HepG2 (cell line): Measurements from ENCODE around the gene HTRA2. TPM values are rescaled to one million over a fixed set of nuclear protein-coding genes. Genes with fewer than 3 reads are reported as not detected.

Source experiments
- ATAC-seq: fragments of 200-7000 bp; cut with Tn5 transposase; 3 replicates; pipeline ENCODE4 v1.9.1; 2020; ENCODE audit warnings: mild to moderate bottlenecking, moderate library complexity
- BruUV-seq: library from RNA; stranded (reverse); fragments of 400-500 nt; replicated peaks from 2 replicates; lab custom pipeline; 2021; lab: Mats Ljungman, UMichigan
- CTCF ChIA-PET: fragments of 300-600 bp; formaldehyde crosslinking; extraction: SDS; loops from one replicate; lab custom pipeline; 2021; ENCODE audit warnings: low total read pairs, inconsistent platforms, low intra/inter-chr PET ratio; lab: Yijun Ruan, JAX
- POLR2A ChIA-PET: fragments of 350-600 bp; sonication (Branson Sonifier 250); formaldehyde crosslinking; loops from one replicate; lab custom pipeline; 2020; ENCODE audit warnings: antibody characterized with exemption, inconsistent platforms; lab: Yijun Ruan, JAX
- DNase-seq: peaks from one replicate; pipeline ENCODE4 v3.0.0-alpha.2; 2015; ENCODE audit warnings: low spot score
- FAIRE-seq: peaks from 3 replicates; lab custom pipeline; 2011; peaks lifted over from hg19 to GRCh38; lab: Jason Lieb, UNC
- H2AFZ ChIP-seq: one replicate; pipeline ENCODE4 v1.6.1; 2011; ENCODE audit warnings: low read length, inconsistent platforms
- H3K27ac ChIP-seq: fragments of 300-600 bp; 3 replicates; pipeline ENCODE4 v1.8.0; 2011; ENCODE audit warnings: mixed run types, mild to moderate bottlenecking, mixed read lengths, low read length, inconsistent platforms; ENCODE audit not compliant: insufficient read depth; ENCODE audit errors: extremely low read length
- H3K27me3 ChIP-seq, 2 experiments: fragments of 200-600 bp in 1 of 2; 2 replicates in 1 of 2; 3 replicates in 1 of 2; pipeline versions ENCODE4 v1.6.0 to v1.8.0; 2011; ENCODE audit warnings: low read length in 2 of 2, mild to moderate bottlenecking in 2 of 2, moderate library complexity in 2 of 2, inconsistent platforms in 1 of 2; ENCODE audit not compliant: insufficient read depth in 2 of 2, control insufficient read depth in 1 of 2
- H3K36me3 ChIP-seq, 2 experiments: fragments of 200-600 bp in 1 of 2; replicated peaks in 1 of 2; 2 replicates in 1 of 2; 3 replicates in 1 of 2; pipeline versions ENCODE4 v1.5.1 to v1.8.0; 2011; ENCODE audit warnings: low read length in 2 of 2, inconsistent platforms in 1 of 2; ENCODE audit not compliant: insufficient read depth in 2 of 2, control insufficient read depth in 1 of 2
- H3K4me1 ChIP-seq: 2 replicates; pipeline ENCODE4 v1.5.1; 2012; ENCODE audit warnings: low read length, inconsistent platforms; ENCODE audit not compliant: insufficient read depth
- H3K4me2 ChIP-seq: 2 replicates; pipeline ENCODE4 v1.6.0; 2011; ENCODE audit warnings: low read depth, low read length, inconsistent platforms
- H3K4me3 ChIP-seq, 3 experiments: fragments of 200-600 bp in 1 of 3; sonication (generic), shearing (Covaris generic) in 1 of 3; replicated peaks in 1 of 3; 2 replicates each; pipeline ENCODE4 v1.5.1; 2011 to 2016; ENCODE audit warnings: low read length in 3 of 3, inconsistent platforms in 2 of 3, low read depth in 2 of 3, mild to moderate bottlenecking in 2 of 3, control low read depth in 1 of 3, mixed read lengths in 1 of 3; ENCODE audit not compliant: insufficient read depth in 1 of 3
- H3K79me2 ChIP-seq: one replicate; pipeline ENCODE4 v1.6.1; 2011; ENCODE audit warnings: low read length, inconsistent platforms; ENCODE audit not compliant: insufficient read depth
- H3K9ac ChIP-seq: 2 replicates; pipeline ENCODE4 v1.6.0; 2011; ENCODE audit warnings: mild to moderate bottlenecking, low read depth, low read length, inconsistent platforms; ENCODE audit not compliant: insufficient read depth
- H3K9me3 ChIP-seq: 2 replicates; pipeline ENCODE4 v1.5.1; 2012; ENCODE audit warnings: mild to moderate bottlenecking, low read length
- H4K20me1 ChIP-seq: 2 replicates; pipeline ENCODE4 v1.6.0; 2011; ENCODE audit warnings: inconsistent platforms, mild to moderate bottlenecking, low read length, moderate library complexity; ENCODE audit not compliant: insufficient read depth
- ARID2 ChIP-seq: sonication (generic); formaldehyde crosslinking; IDR thresholded peaks from 2 replicates; pipeline ENCODE4 v1.8.1; 2022; ENCODE audit warnings: mild to moderate bottlenecking, missing genetic modification reagents, borderline replicate concordance
- ATF7-NPFF ChIP-seq: sonication (generic); formaldehyde crosslinking; IDR thresholded peaks from 2 replicates; pipeline ENCODE4 v1.8.1; 2023; ENCODE audit warnings: mild to moderate bottlenecking, low read depth, missing genetic modification reagents, moderate library complexity
- ELF4 ChIP-seq: sonication (generic); formaldehyde crosslinking; IDR thresholded peaks from 2 replicates; pipeline ENCODE4 v1.5.0; 2020; ENCODE audit warnings: missing genetic modification reagents, mild to moderate bottlenecking, moderate library complexity, borderline replicate concordance
- HMG20A ChIP-seq: IDR thresholded peaks from 2 replicates; pipeline ENCODE4 v1.6.1; 2016; ENCODE audit warnings: borderline replicate concordance
- HNRNPUL1 ChIP-seq: fragments of 200-400 bp; formaldehyde crosslinking; IDR thresholded peaks from 2 replicates; pipeline ENCODE4 v1.6.1; 2017; ENCODE audit warnings: low read depth, mild to moderate bottlenecking, low read length, moderate library complexity
- NFYC ChIP-seq: IDR thresholded peaks from 2 replicates; pipeline ENCODE4 v1.6.1; 2016; ENCODE audit warnings: missing genetic modification reagents, missing compliant biosample characterization
- NR2F2 ChIP-seq: IDR thresholded peaks from 2 replicates; pipeline ENCODE4 v1.6.1; 2012; ENCODE audit warnings: low read depth, inconsistent platforms, borderline replicate concordance
- RBAK ChIP-seq: sonication (generic); formaldehyde crosslinking; IDR thresholded peaks from 2 replicates; pipeline ENCODE4 v1.5.1; 2020; ENCODE audit warnings: mild to moderate bottlenecking, missing genetic modification reagents
- TMF1 ChIP-seq: sonication (generic); formaldehyde crosslinking; IDR thresholded peaks from 2 replicates; pipeline ENCODE4 v1.8.1; 2022; ENCODE audit warnings: low read depth, missing genetic modification reagents
- ZMYM4 ChIP-seq: sonication (generic); formaldehyde crosslinking; IDR thresholded peaks from 2 replicates; pipeline ENCODE4 v1.8.1; 2023; ENCODE audit warnings: mild to moderate bottlenecking, missing genetic modification reagents
- ZNF263 ChIP-seq: sonication (generic); formaldehyde crosslinking; IDR thresholded peaks from 2 replicates; pipeline ENCODE4 v1.4.0; 2020; ENCODE audit warnings: missing genetic modification reagents
- ZNF33B ChIP-seq: sonication (generic); formaldehyde crosslinking; IDR thresholded peaks from 2 replicates; pipeline ENCODE4 v1.5.1; 2020; ENCODE audit warnings: mild to moderate bottlenecking, missing genetic modification reagents
- WGBS: methylation state at CpG from one replicate; pipeline ENCODE4 v1.1.6; 2017; ENCODE audit warnings: low lambda C conversion rate; 5-methylcytosine and 5-hydroxymethylcytosine counted together
- in situ Hi-C: cut with HindIII; loops from 2 replicates; pipeline ENCODE4 v1.10.0; 2017; ENCODE audit warnings: low pct_unique_long_range_greater_than_20kb; ENCODE audit not compliant: extremely low pct_ligation_motif_present
- intact Hi-C: fragments of 100-400 bp; cut with micrococcal nuclease; formaldehyde crosslinking; loops from one replicate; pipeline ENCODE4 v1.10.0; 2022; ENCODE audit not compliant: unreplicated experiment
- polyA plus RNA-seq, 8 experiments: library from polyadenylated mRNA; depleted of rRNA in 3 of 8; stranded (reverse) in 7 of 8; unstranded in 1 of 8; fragments of >200 nt; fragmentation: Illumina TruSeq in 4 of 8; extraction: Trizol in 4 of 8; gene quantifications; 2 replicates each; pipeline versions ENCODE4 v1.2.1 to v1.2.3, GENCODE V29; 2011 to 2016; ENCODE audit warnings: low read depth in 4 of 8, missing spikeins in 1 of 8, mixed read lengths in 1 of 8; ENCODE audit not compliant: insufficient read depth in 1 of 8
- total RNA-seq, 5 experiments: library from RNA; depleted of rRNA; stranded (reverse); fragments of >200 nt; fragmentation: Illumina TruSeq; extraction: Trizol; gene quantifications; 2 replicates each; pipeline ENCODE4 v1.2.3, GENCODE V29; 2016; ENCODE audit warnings: low read depth in 1 of 5
- TF ChIP-seq, protein P1 (sequence below): sonication (generic); formaldehyde crosslinking; IDR thresholded peaks from 2 replicates; pipeline ENCODE4 v1.4.0; 2020; ENCODE audit warnings: missing genetic modification reagents, borderline replicate concordance
- TF ChIP-seq, protein P2 (sequence below): IDR thresholded peaks from 2 replicates; pipeline ENCODE4 v1.6.1; 2016; ENCODE audit warnings: low read depth, missing genetic modification reagents, missing compliant biosample characterization
- TF ChIP-seq, protein P3 (sequence below): sonication (generic); formaldehyde crosslinking; IDR thresholded peaks from 2 replicates; pipeline ENCODE4 v1.5.1; 2020; ENCODE audit warnings: missing genetic modification reagents, mild to moderate bottlenecking, borderline replicate concordance

Gene HTRA2
- total and polyA plus RNA-seq, 2 of the 13 experiments (the other 11 are each of a cell fraction or from before 2014, with no cell fraction given) = 47.7 to 50.3 TPM

DNA sequence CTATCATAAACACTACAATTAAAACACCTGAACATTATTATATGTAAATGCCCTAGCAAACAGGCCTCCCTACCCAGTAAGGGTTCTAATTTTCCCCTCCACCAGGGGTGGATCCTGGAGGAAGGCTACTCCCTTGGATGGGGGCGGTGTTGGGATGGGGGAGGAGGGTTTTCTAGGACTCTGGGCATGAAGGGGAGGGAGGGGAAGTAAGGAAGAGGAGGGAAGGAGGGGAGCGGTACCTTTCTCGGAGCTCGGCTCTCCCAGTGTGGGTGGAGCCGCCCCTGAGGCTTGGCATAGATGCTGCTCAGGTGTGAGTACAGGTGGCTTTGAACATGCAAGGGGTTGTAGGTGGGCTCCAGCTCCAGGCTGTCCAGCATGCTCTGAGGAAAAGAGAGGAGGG lies 30.2 kb downstream of the HTRA2 start:
- DNase-seq = no peak
- Histone ChIP-seq H3K79me2 (no peaks in the 10 kb centered on the region), H3K36me3 (no peaks in the 10 kb centered on the region), H3K9me3 (no peaks in the 10 kb centered on the region), H3K9ac (no peak overlapping the region), H3K4me2 (no peak overlapping the region), H4K20me1 (no peaks in the 10 kb centered on the region), H2AFZ (no peak overlapping the region), H3K4me1 (peaks cover 26% of the 10 kb centered on the region), H3K4me3 (no peak overlapping the region), H3K27ac (no peak overlapping the region), H3K27me3 (peaks cover 6 to 56% of the 10 kb centered on the region in 2 experiments; a peak in 4 of 5 replicates)
- ChIA-PET CTCF (no interaction called here), POLR2A (no interaction called here)
- BruUV-seq = no TSS peak
- 50% methylated on average over 5 of the region's 5 CpGs for WGBS
- no peak for FAIRE-seq
- no peak for ATAC-seq
- intact Hi-C loops = no loop called here
- in situ Hi-C loops = no loop called here
- TF ChIP-seq ZNF263 (no peak), ZNF33B (CRISPR knock-in tag) (no peak), ATF7-NPFF (CRISPR knock-in tag) (no peak), NFYC (CRISPR knock-in tag) (no peak), ARID2 (CRISPR knock-in tag) (no peak), RBAK (no peak), TMF1 (CRISPR knock-in tag) (no peak), ZMYM4 (CRISPR knock-in tag) (no peak), HNRNPUL1 (no peak), HMG20A (CRISPR knock-in tag) (no peak), ELF4 (no peak), NR2F2 (no peak)
- TF ChIP-seq, protein P1, sequence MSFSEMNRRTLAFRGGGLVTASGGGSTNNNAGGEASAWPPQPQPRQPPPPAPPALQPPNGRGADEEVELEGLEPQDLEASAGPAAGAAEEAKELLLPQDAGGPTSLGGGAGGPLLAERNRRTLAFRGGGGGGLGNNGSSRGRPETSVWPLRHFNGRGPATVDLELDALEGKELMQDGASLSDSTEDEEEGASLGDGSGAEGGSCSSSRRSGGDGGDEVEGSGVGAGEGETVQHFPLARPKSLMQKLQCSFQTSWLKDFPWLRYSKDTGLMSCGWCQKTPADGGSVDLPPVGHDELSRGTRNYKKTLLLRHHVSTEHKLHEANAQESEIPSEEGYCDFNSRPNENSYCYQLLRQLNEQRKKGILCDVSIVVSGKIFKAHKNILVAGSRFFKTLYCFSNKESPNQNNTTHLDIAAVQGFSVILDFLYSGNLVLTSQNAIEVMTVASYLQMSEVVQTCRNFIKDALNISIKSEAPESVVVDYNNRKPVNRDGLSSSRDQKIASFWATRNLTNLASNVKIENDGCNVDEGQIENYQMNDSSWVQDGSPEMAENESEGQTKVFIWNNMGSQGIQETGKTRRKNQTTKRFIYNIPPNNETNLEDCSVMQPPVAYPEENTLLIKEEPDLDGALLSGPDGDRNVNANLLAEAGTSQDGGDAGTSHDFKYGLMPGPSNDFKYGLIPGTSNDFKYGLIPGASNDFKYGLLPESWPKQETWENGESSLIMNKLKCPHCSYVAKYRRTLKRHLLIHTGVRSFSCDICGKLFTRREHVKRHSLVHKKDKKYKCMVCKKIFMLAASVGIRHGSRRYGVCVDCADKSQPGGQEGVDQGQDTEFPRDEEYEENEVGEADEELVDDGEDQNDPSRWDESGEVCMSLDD (CRISPR knock-in tag) = no peak
- TF ChIP-seq, protein P2, sequence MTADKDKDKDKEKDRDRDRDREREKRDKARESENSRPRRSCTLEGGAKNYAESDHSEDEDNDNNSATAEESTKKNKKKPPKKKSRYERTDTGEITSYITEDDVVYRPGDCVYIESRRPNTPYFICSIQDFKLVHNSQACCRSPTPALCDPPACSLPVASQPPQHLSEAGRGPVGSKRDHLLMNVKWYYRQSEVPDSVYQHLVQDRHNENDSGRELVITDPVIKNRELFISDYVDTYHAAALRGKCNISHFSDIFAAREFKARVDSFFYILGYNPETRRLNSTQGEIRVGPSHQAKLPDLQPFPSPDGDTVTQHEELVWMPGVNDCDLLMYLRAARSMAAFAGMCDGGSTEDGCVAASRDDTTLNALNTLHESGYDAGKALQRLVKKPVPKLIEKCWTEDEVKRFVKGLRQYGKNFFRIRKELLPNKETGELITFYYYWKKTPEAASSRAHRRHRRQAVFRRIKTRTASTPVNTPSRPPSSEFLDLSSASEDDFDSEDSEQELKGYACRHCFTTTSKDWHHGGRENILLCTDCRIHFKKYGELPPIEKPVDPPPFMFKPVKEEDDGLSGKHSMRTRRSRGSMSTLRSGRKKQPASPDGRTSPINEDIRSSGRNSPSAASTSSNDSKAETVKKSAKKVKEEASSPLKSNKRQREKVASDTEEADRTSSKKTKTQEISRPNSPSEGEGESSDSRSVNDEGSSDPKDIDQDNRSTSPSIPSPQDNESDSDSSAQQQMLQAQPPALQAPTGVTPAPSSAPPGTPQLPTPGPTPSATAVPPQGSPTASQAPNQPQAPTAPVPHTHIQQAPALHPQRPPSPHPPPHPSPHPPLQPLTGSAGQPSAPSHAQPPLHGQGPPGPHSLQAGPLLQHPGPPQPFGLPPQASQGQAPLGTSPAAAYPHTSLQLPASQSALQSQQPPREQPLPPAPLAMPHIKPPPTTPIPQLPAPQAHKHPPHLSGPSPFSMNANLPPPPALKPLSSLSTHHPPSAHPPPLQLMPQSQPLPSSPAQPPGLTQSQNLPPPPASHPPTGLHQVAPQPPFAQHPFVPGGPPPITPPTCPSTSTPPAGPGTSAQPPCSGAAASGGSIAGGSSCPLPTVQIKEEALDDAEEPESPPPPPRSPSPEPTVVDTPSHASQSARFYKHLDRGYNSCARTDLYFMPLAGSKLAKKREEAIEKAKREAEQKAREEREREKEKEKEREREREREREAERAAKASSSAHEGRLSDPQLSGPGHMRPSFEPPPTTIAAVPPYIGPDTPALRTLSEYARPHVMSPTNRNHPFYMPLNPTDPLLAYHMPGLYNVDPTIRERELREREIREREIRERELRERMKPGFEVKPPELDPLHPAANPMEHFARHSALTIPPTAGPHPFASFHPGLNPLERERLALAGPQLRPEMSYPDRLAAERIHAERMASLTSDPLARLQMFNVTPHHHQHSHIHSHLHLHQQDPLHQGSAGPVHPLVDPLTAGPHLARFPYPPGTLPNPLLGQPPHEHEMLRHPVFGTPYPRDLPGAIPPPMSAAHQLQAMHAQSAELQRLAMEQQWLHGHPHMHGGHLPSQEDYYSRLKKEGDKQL (CRISPR knock-in tag) = no peak
- TF ChIP-seq, protein P3, sequence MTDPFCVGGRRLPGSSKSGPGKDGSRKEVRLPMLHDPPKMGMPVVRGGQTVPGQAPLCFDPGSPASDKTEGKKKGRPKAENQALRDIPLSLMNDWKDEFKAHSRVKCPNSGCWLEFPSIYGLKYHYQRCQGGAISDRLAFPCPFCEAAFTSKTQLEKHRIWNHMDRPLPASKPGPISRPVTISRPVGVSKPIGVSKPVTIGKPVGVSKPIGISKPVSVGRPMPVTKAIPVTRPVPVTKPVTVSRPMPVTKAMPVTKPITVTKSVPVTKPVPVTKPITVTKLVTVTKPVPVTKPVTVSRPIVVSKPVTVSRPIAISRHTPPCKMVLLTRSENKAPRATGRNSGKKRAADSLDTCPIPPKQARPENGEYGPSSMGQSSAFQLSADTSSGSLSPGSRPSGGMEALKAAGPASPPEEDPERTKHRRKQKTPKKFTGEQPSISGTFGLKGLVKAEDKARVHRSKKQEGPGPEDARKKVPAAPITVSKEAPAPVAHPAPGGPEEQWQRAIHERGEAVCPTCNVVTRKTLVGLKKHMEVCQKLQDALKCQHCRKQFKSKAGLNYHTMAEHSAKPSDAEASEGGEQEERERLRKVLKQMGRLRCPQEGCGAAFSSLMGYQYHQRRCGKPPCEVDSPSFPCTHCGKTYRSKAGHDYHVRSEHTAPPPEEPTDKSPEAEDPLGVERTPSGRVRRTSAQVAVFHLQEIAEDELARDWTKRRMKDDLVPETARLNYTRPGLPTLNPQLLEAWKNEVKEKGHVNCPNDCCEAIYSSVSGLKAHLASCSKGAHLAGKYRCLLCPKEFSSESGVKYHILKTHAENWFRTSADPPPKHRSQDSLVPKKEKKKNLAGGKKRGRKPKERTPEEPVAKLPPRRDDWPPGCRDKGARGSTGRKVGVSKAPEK = no peak
